Parietal lobe (tissue), 1 donor: ENCODE measurements around the gene GSTA4. TPM values are rescaled to one million over a fixed set of nuclear protein-coding genes. Genes with fewer than 3 reads are reported as not detected.

ENCODE experiments used
- total RNA-seq: library from RNA; depleted of rRNA; stranded (reverse); fragments of >200 nt; gene quantifications from one replicate; pipeline ENCODE4 v1.2.3, GENCODE V29; 2014

Gene GSTA4
- total RNA-seq = 133 TPM

GRCh38 chr6:52995089-52995912 lies at the start of gene GSTA4:
TSS of gene GSTA4 (minus strand) at chr6:52995284. CDS start at chr6:52994243, 1,041 bp downstream.

Other genes starting within 250 kb of the GSTA4 start
- gene GSTA2, start 231.8 kb downstream of the GSTA4 start, total RNA-seq = not detected
- not detected for gene GSTA1, start 191.5 kb downstream of the GSTA4 start, total RNA-seq
- gene GSTA5, start 154.5 kb downstream of the GSTA4 start, total RNA-seq = not detected
- not detected for gene GSTA3, start 85.6 kb downstream of the GSTA4 start, total RNA-seq
- 39.4 TPM for gene CILK1, start 66.5 kb upstream of the GSTA4 start, total RNA-seq
- 51.0 TPM for gene FBXO9, start 70.1 kb upstream of the GSTA4 start, total RNA-seq
- not detected for gene GCM1, start 153.6 kb upstream of the GSTA4 start, total RNA-seq